HG03097 (cell line): ENCODE measurements around the gene DSCAML1.

Source experiments
- ATAC-seq: cut with Tn5 transposase; IDR thresholded peaks from one replicate; pipeline ENCODE4 v1.9.1; 2021; ENCODE audit not compliant: unreplicated experiment, low FRiP score

DSCAML1 gene

GRCh38 chr11:117442049-117442868, 354.8 kb downstream of the DSCAML1 start:
- ATAC-seq, result no peak

GRCh38 chr11:117441146-117441975, 355.7 kb downstream of the DSCAML1 start:
- no peak for ATAC-seq

GRCh38 chr11:117440258-117440657, 356.8 kb downstream of the DSCAML1 start:
- ATAC-seq, result no peak

- ATAC-seq, result no peak
Observed at GRCh38 chr11:117439256-117439655, 357.8 kb downstream of the DSCAML1 start.

- ATAC-seq, result no peak
Observed at GRCh38 chr11:117438371-117439000, 358.5 kb downstream of the DSCAML1 start.

- ATAC-seq, result no peak
Observed at GRCh38 chr11:117437791-117438130, 359.3 kb downstream of the DSCAML1 start.

- no peak for ATAC-seq
Observed at GRCh38 chr11:117437041-117437790, 359.8 kb downstream of the DSCAML1 start.

GRCh38 chr11:117435326-117435725, 361.7 kb downstream of the DSCAML1 start:
- ATAC-seq, result no peak

- no peak for ATAC-seq
Observed at GRCh38 chr11:117434481-117434880, 362.5 kb downstream of the DSCAML1 start.

GRCh38 chr11:117433717-117434116, 363.3 kb downstream of the DSCAML1 start:
- no peak for ATAC-seq

GRCh38 chr11:117431436-117431835, 365.6 kb downstream of the DSCAML1 start:
- no peak for ATAC-seq

GRCh38 chr11:117430293-117430955, 366.6 kb downstream of the DSCAML1 start:
- no peak for ATAC-seq

- ATAC-seq, result no peak
Observed at GRCh38 chr11:117428856-117429229, 368.2 kb downstream of the DSCAML1 start.

- ATAC-seq, result no peak
Observed at GRCh38 chr11:117428186-117428855, 368.7 kb downstream of the DSCAML1 start.

- no peak for ATAC-seq
Observed at GRCh38 chr11:117427356-117427874, 369.6 kb downstream of the DSCAML1 start.

- ATAC-seq, result no peak
Observed at GRCh38 chr11:117426941-117427340, 370.1 kb downstream of the DSCAML1 start.

GRCh38 chr11:117426297-117426685, 370.7 kb downstream of the DSCAML1 start:
- ATAC-seq, result no peak

GRCh38 chr11:117425679-117426296, 371.2 kb downstream of the DSCAML1 start:
- no peak for ATAC-seq

GRCh38 chr11:117424781-117425180, 372.2 kb downstream of the DSCAML1 start:
- ATAC-seq, result no peak
